ENCODE measurements around the gene SLC15A3. TPM values are rescaled to one million over a fixed set of nuclear protein-coding genes. Genes with fewer than 3 reads are reported as not detected.

Gene SLC15A3
- polyA plus RNA-seq, 1 of the 3 experiments (the other 2 are of a cell fraction), result not detected

- Histone ChIP-seq H3K4me2 (no peak overlapping the region), H3K79me2 (ENCODE audit: insufficient read depth) (no peaks in the 10 kb centered on the region), H3K27ac (ENCODE audit: low read depth in 2 of 2, low read length in 1 of 2) (no peak overlapping the region), H3K4me1 (ENCODE audit: control insufficient read depth in 1 of 2, insufficient read depth in 2 of 2, low read depth in 1 of 2, low read length in 1 of 2) (no peaks in the 10 kb centered on the region; a peak in 1 of 4 replicates), H3K36me3 (replicated peaks in 1 of 2; ENCODE audit: control insufficient read depth in 1 of 2, insufficient read depth in 2 of 2, low read length in 1 of 2) (peaks cover 0 to 6% of the 10 kb centered on the region in 2 experiments), H3F3A (replicated peaks; ENCODE audit: insufficient read depth) (no peaks in the 10 kb centered on the region), H3K4me3 (ENCODE audit: low read depth in 2 of 2, low read length in 1 of 2) (no peak overlapping the region), H3K9me3 (no peaks in the 10 kb centered on the region), H2AFZ (ENCODE audit: low read depth) (no peak overlapping the region), H3K9ac (no peak overlapping the region), H3K27me3 (ENCODE audit: insufficient read depth) (no peaks in the 10 kb centered on the region), H3K9me2 (no peaks in the 10 kb centered on the region), H4K20me1 (ENCODE audit: insufficient read depth) (no peaks in the 10 kb centered on the region)
- no peak for DNase-seq
- ChIA-PET POLR2A (interaction anchor here (1.0 kb wide), 1 partner anchor 209 kb away, joined by 5 read pairs; no protein-coding TSS in a partner anchor), CTCF (interaction anchor here (1.2 kb wide), 1 partner anchor 12 kb away, joined by 3 read pairs; no protein-coding TSS in a partner anchor)
- TF ChIP-seq USF1 (IDR thresholded peaks at IDR 0.05; ENCODE audit: borderline replicate concordance, low read depth) (no peak), REST (IDR thresholded peaks at IDR 0.05; ENCODE audit: low read depth, low read length) (no peak), FOXJ3 (CRISPR knock-in tag; IDR thresholded peaks at IDR 0.05) (no peak), RAD21 (IDR thresholded peaks at IDR 0.05; ENCODE audit: low read length) (no peak), FOXM1 (IDR thresholded peaks at IDR 0.05; ENCODE audit: low read depth) (no peak), IRF3 (IDR thresholded peaks at IDR 0.05; ENCODE audit: low read depth, low read length) (no peak), RXRA (IDR thresholded peaks at IDR 0.05; ENCODE audit: borderline replicate concordance, low read depth) (no peak), SIN3A (IDR thresholded peaks at IDR 0.05; ENCODE audit: borderline replicate concordance, low read depth, low read length) (no peak), NRF1 (IDR thresholded peaks at IDR 0.05; ENCODE audit: low read depth, low read length) (no peak), RFX5 (IDR thresholded peaks at IDR 0.05; ENCODE audit: low read length) (no peak), TCF12 (IDR thresholded peaks at IDR 0.05) (no peak), FOSL2 (IDR thresholded peaks at IDR 0.05; ENCODE audit: borderline replicate concordance, low read depth) (no peak), USF2 (IDR thresholded peaks at IDR 0.05; ENCODE audit: borderline replicate concordance, low read depth, low read length) (no peak)
- WGBS (ENCODE audit: low lambda C conversion rate), result 89% methylated on average over 7 of the region's 9 CpGs
Observed at GRCh38 chr11:60938500-60938899, 13.5 kb downstream of the SLC15A3 start.

Data from SK-N-SH (cell line).